Parathyroid adenoma (tissue), 2 donors: Measurements from ENCODE around the gene MALRD1.

Experiments used
- H2AFZ ChIP-seq: fragments of 300-600 bp; sonication (generic); one replicate; pipeline ENCODE4 v1.7.0; 2017; ENCODE audit warnings: antibody characterized with exemption, mild to moderate bottlenecking
- H3K27ac ChIP-seq: fragments of 300-600 bp; sonication (generic); one replicate; pipeline ENCODE4 v1.7.0; 2017
- H3K27me3 ChIP-seq: fragments of 300-600 bp; sonication (generic); one replicate; pipeline ENCODE4 v1.7.0; 2017; ENCODE audit warnings: low read length; ENCODE audit not compliant: control insufficient read depth, insufficient read depth
- H3K36me3 ChIP-seq: fragments of 300-600 bp; sonication (generic); one replicate; pipeline ENCODE4 v1.7.0; 2017; ENCODE audit warnings: low read length; ENCODE audit not compliant: control insufficient read depth, insufficient read depth
- H3K4me1 ChIP-seq: fragments of 300-600 bp; sonication (generic); one replicate; pipeline ENCODE4 v1.7.0; 2017; ENCODE audit warnings: control low read depth
- H3K4me2 ChIP-seq: fragments of 300-600 bp; sonication (generic); one replicate; pipeline ENCODE4 v1.7.0; 2017; ENCODE audit warnings: low read length
- H3K4me3 ChIP-seq: fragments of 300-600 bp; sonication (generic); one replicate; pipeline ENCODE4 v1.7.0; 2017; ENCODE audit warnings: low read depth, low read length
- H3K79me2 ChIP-seq: fragments of 300-600 bp; sonication (generic); one replicate; pipeline ENCODE4 v1.7.0; 2017; ENCODE audit warnings: control low read depth
- H3K9ac ChIP-seq: fragments of 300-600 bp; sonication (generic); one replicate; pipeline ENCODE4 v1.7.0; 2017; ENCODE audit warnings: mild to moderate bottlenecking
- H3K9me3 ChIP-seq: fragments of 300-600 bp; sonication (generic); one replicate; pipeline ENCODE4 v1.7.0; 2017; ENCODE audit warnings: low read length; ENCODE audit not compliant: control insufficient read depth
- TF ChIP-seq, protein P1 (sequence below): fragments of 300-600 bp; sonication (generic); IDR thresholded peaks from one replicate; pipeline ENCODE4 v1.7.0; 2017; ENCODE audit warnings: antibody characterized with exemption, mild to moderate bottlenecking
- donor health status: primary hyperparathyroidism.

Gene MALRD1

DNA sequence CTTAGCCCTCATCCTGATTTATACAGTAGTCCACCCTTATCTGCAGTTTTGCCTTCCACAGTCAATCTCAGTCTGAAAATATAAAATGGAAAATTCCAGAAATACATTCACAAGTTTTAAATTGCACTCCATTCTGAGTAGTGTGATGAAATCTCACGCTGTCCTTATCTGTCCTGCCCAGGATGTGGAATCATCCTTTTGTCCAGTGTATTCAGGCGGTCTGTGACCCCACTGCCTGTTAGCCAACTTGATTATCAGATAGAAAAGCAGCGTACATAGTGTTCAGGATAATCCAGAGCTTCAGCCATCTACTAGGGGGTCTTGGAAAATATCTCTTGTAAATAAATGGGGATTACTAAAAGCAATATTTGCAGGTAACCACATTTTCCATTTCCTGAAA, 146.3 kb downstream of the MALRD1 start:
- H3K36me3 ChIP-seq: no peaks in the 10 kb centered on the region
- no peak overlapping the region for H3K4me2 ChIP-seq
- no peaks in the 10 kb centered on the region for H3K27me3 ChIP-seq
- H3K9ac ChIP-seq: no peak overlapping the region
- no peaks in the 10 kb centered on the region for H3K79me2 ChIP-seq
- H3K9me3 ChIP-seq: no peaks in the 10 kb centered on the region
- H3K4me3 ChIP-seq: no peak overlapping the region
- H3K27ac ChIP-seq: no peak overlapping the region
- H2AFZ ChIP-seq: no peak overlapping the region
- H3K4me1 ChIP-seq: no peaks in the 10 kb centered on the region
- TF ChIP-seq, protein P1, sequence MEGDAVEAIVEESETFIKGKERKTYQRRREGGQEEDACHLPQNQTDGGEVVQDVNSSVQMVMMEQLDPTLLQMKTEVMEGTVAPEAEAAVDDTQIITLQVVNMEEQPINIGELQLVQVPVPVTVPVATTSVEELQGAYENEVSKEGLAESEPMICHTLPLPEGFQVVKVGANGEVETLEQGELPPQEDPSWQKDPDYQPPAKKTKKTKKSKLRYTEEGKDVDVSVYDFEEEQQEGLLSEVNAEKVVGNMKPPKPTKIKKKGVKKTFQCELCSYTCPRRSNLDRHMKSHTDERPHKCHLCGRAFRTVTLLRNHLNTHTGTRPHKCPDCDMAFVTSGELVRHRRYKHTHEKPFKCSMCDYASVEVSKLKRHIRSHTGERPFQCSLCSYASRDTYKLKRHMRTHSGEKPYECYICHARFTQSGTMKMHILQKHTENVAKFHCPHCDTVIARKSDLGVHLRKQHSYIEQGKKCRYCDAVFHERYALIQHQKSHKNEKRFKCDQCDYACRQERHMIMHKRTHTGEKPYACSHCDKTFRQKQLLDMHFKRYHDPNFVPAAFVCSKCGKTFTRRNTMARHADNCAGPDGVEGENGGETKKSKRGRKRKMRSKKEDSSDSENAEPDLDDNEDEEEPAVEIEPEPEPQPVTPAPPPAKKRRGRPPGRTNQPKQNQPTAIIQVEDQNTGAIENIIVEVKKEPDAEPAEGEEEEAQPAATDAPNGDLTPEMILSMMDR: no peak

DNA sequence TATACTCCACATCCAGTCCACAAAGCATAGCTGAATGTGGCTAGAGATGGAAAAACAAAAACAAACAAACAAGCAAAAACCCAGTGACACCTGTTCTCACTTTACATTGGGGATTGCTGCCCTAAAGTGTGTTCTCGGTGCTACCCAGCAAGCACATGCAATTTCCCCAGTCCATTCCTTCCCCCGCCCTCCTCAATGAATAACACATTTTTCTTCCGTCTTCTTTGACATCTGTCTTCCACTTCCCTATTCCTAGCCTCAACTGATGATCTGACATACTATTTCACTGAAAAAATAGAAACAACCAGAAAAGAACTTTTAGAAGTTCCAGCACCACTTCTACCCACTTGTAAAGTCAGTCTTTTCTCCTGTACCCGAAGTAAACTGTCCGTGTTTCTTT, 147.1 kb downstream of the MALRD1 start:
- no peaks in the 10 kb centered on the region for H3K36me3 ChIP-seq
- H3K4me2 ChIP-seq: no peak overlapping the region
- no peaks in the 10 kb centered on the region for H3K9me3 ChIP-seq
- TF ChIP-seq, protein P1: no peak
- no peaks in the 10 kb centered on the region for H3K27me3 ChIP-seq
- H3K79me2 ChIP-seq: no peaks in the 10 kb centered on the region
- H3K9ac ChIP-seq: no peak overlapping the region
- H3K4me1 ChIP-seq: no peaks in the 10 kb centered on the region
- no peak overlapping the region for H2AFZ ChIP-seq
- H3K27ac ChIP-seq: no peak overlapping the region
- H3K4me3 ChIP-seq: no peak overlapping the region

DNA sequence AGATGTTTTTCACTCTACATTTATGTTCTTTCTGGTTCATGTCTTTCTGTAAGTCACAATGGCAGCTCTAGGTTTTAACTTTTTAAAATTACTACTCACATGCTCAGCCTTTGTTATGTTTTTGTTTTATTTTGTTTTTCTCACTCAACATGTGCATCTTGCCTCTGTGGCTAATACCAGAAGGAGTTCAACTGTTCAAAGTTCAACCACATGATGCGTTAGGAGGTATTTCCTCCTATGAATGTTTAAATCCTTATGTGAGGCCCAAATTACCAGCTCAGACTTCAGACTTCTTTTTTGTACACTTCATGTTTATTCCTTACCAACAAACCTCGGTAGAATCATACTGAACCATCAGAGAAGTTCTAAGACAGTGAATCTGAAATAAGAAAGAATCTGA, 151.6 kb downstream of the MALRD1 start:
- Histone ChIP-seq H3K27me3 (no peaks in the 10 kb centered on the region), H3K4me2 (no peak overlapping the region), H3K9me3 (no peaks in the 10 kb centered on the region), H3K4me3 (no peak overlapping the region), H3K4me1 (no peaks in the 10 kb centered on the region), H3K9ac (no peak overlapping the region), H3K27ac (no peak overlapping the region), H3K79me2 (no peaks in the 10 kb centered on the region), H2AFZ (no peak overlapping the region), H3K36me3 (no peaks in the 10 kb centered on the region)
- TF ChIP-seq, protein P1: no peak

DNA sequence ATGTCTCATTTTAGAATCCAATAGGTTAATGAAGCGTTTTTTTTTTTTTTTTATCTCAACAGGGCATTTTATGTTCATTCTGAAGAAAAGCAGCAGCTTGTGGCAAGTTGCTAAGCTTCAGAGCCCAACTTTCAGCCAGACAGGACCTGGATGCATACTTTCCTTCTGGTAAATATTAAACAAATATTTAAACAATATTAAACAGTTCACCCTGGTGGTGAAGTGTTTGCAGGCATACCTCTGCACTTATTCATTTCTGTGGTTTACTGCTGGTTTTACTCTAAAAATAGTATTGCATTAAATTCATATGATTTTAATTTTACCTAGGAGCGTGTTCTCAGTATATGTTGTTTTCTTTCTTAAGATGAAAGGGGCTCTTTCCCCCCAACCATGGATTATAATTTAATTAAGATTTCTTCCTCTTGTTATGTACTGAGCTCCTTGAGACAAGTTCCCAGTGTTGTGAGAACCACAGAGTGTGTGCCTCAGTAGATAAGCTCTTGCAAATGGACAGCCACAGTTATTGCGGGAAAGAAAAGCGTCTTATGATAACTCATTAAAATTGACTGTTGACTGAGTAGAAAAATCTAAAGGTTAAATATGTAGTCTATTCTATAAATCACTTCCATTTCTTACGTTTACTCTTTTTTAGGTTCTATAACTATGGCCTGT, 155.8 kb downstream of the MALRD1 start:
- TF ChIP-seq, protein P1: no peak
- H3K9ac ChIP-seq: no peak overlapping the region
- no peak overlapping the region for H3K4me2 ChIP-seq

DNA sequence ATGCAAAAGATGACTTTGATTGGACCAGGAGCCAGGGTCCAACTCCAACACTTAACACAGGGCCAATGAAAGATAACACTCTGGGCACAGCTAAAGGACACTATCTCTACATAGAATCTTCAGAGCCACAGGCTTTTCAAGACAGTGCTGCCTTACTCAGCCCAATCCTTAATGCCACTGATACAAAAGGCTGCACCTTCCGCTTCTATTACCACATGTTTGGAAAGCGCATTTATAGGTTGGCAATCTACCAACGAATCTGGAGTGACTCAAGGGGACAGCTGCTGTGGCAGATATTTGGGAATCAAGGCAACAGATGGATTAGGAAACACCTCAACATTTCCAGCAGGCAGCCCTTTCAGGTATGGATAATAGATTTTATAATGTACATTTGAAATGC, 160.7 kb downstream of the MALRD1 start:
- Histone ChIP-seq H3K79me2 (no peaks in the 10 kb centered on the region), H3K27ac (no peak overlapping the region), H3K9ac (no peak overlapping the region), H3K27me3 (no peaks in the 10 kb centered on the region), H3K36me3 (no peaks in the 10 kb centered on the region), H2AFZ (no peak overlapping the region), H3K4me3 (no peak overlapping the region), H3K9me3 (no peaks in the 10 kb centered on the region), H3K4me1 (no peaks in the 10 kb centered on the region), H3K4me2 (no peak overlapping the region)
- TF ChIP-seq, protein P1: no peak

More for the DNA sequence above, 155.8 kb downstream of the MALRD1 start:
- Histone ChIP-seq H3K27me3 (no peaks in the 10 kb centered on the region), H3K36me3 (no peaks in the 10 kb centered on the region), H3K9me3 (no peaks in the 10 kb centered on the region), H3K79me2 (no peaks in the 10 kb centered on the region), H2AFZ (no peak overlapping the region), H3K4me1 (no peaks in the 10 kb centered on the region), H3K4me3 (no peak overlapping the region), H3K27ac (no peak overlapping the region)
